Gastrocnemius medialis (tissue), 4 donors: ENCODE measurements around the gene MAGI1. TPM values are rescaled to one million over a fixed set of nuclear protein-coding genes. Genes with fewer than 3 reads are reported as not detected.

Source experiments
- ATAC-seq, 2 donors: fragments of 150-250 bp; one replicate each; pipeline ENCODE4 v1.9.1; 2016
- DNase-seq, 2 donors: peaks; one replicate each; pipeline ENCODE4 v3.0.0-alpha.2; 2019
- H3K27ac ChIP-seq, 4 donors: fragments of 200-600 bp; sonication (generic); 1 replicate in 1 of 4; 2 replicates in 3 of 4; pipeline ENCODE4 v1.5.1; 2016 to 2018; ENCODE audit warnings: mild to moderate bottlenecking in 2 of 4, moderate library complexity in 1 of 4
- H3K27me3 ChIP-seq, 3 donors: fragments of 200-600 bp; sonication (generic) in 2 of 3; 1 replicate in 1 of 3; 2 replicates in 2 of 3; pipeline versions ENCODE4 v1.5.1 to v1.6.0; 2016 to 2019; ENCODE audit warnings: mild to moderate bottlenecking in 1 of 3, moderate library complexity in 1 of 3
- H3K36me3 ChIP-seq, 2 donors: fragments of 200-600 bp; sonication (generic) in 1 of 2; one replicate each; pipeline ENCODE4 v1.5.1; 2017 to 2018
- H3K4me1 ChIP-seq, 2 donors: fragments of 200-600 bp; sonication (generic) in 1 of 2; one replicate each; pipeline ENCODE4 v1.5.1; 2016 to 2017; ENCODE audit warnings: mild to moderate bottlenecking in 2 of 2
- H3K4me3 ChIP-seq, 4 donors: fragments of 200-600 bp; sonication (generic) in 3 of 4; 1 replicate in 1 of 4; 2 replicates in 3 of 4; pipeline ENCODE4 v1.5.1; 2016 to 2019; ENCODE audit warnings: mild to moderate bottlenecking in 2 of 4
- H3K9me3 ChIP-seq, 3 donors: fragments of 200-600 bp; sonication (generic) in 2 of 3; 1 replicate in 1 of 3; 2 replicates in 2 of 3; pipeline ENCODE4 v1.5.1; 2016 to 2019
- CTCF ChIP-seq, 5 experiments: fragments of 450-650 bp in 3 of 5; fragments of 200-600 bp in 2 of 5; sonication (generic) in 2 of 5; IDR thresholded peaks in 4 of 5; conservative IDR thresholded peaks in 1 of 5; 1 replicate in 4 of 5; 2 replicates in 1 of 5; pipeline ENCODE4 v1.5.1; 2016 to 2019; ENCODE audit warnings: antibody characterized with exemption in 5 of 5, mild to moderate bottlenecking in 3 of 5, moderate library complexity in 3 of 5
- POLR2A ChIP-seq, 2 donors: fragments of 450-650 bp; IDR thresholded peaks; one replicate each; pipeline ENCODE4 v1.6.1; 2017; ENCODE audit warnings: antibody characterized with exemption in 2 of 2, mild to moderate bottlenecking in 2 of 2, moderate library complexity in 2 of 2
- in situ Hi-C, 4 donors: fragments of 200-750 bp; cut with MboI; loops; one replicate each; pipeline versions ENCODE4 v1.15.0 to v1.8.0; 2017; ENCODE audit warnings: low sequenced_read_pairs in 4 of 4
- intact Hi-C: fragments of 100-400 bp; cut with DNase I; formaldehyde crosslinking; loops from one replicate; pipeline ENCODE4 v1.15.1; 2023; ENCODE audit warnings: low total_unique reads
- total RNA-seq, 4 donors: library from RNA; depleted of rRNA; stranded (reverse); fragments of >200 nt; gene quantifications; one replicate each; pipeline versions ENCODE4 v1.1.0 to v1.2.3, GENCODE V29; 2016

The MAGI1 gene
- total RNA-seq, 4 donors from 2014 or later, result 2.6 to 7.5 (median 3.9) TPM

GRCh38 chr3:65836047-65836446 lies 202.7 kb downstream of the MAGI1 start:
- H3K27me3 ChIP-seq, result no peaks in the 10 kb centered on the region
- no peak for TF ChIP-seq CTCF (IDR thresholded peaks at IDR 0.05 in 4 of 5, conservative IDR thresholded peaks at IDR 0.05 in 1 of 5)
- no peak for TF ChIP-seq POLR2A (IDR thresholded peaks at IDR 0.05)
- no peak overlapping the region for H3K27ac ChIP-seq
- ATAC-seq (no peak), DNase-seq (no peak)
- peaks cover 2% of the 10 kb centered on the region in 2 donors for H3K4me1 ChIP-seq
- no peak overlapping the region for H3K4me3 ChIP-seq
- H3K9me3 ChIP-seq, result no peaks in the 10 kb centered on the region
- no peaks in the 10 kb centered on the region for H3K36me3 ChIP-seq
- intact Hi-C loops, result no loop called here
- in situ Hi-C loops, result no loop called here

- ATAC-seq, result no peak
- Histone ChIP-seq H3K9me3 (no peaks in the 10 kb centered on the region), H3K27ac (no peak overlapping the region), H3K27me3 (no peaks in the 10 kb centered on the region), H3K4me3 (no peak overlapping the region), H3K4me1 (peaks cover 3 to 8% of the 10 kb centered on the region in 2 donors), H3K36me3 (no peaks in the 10 kb centered on the region)
- intact Hi-C loops (no loop called here), in situ Hi-C loops (no loop called here)
- no peak for DNase-seq
- TF ChIP-seq CTCF (IDR thresholded peaks at IDR 0.05 in 4 of 5, conservative IDR thresholded peaks at IDR 0.05 in 1 of 5), result no peak
- no peak for TF ChIP-seq POLR2A (IDR thresholded peaks at IDR 0.05)
These were observed 204.8 kb downstream of the MAGI1 start for GRCh38 chr3:65833761-65834505.

DNA sequence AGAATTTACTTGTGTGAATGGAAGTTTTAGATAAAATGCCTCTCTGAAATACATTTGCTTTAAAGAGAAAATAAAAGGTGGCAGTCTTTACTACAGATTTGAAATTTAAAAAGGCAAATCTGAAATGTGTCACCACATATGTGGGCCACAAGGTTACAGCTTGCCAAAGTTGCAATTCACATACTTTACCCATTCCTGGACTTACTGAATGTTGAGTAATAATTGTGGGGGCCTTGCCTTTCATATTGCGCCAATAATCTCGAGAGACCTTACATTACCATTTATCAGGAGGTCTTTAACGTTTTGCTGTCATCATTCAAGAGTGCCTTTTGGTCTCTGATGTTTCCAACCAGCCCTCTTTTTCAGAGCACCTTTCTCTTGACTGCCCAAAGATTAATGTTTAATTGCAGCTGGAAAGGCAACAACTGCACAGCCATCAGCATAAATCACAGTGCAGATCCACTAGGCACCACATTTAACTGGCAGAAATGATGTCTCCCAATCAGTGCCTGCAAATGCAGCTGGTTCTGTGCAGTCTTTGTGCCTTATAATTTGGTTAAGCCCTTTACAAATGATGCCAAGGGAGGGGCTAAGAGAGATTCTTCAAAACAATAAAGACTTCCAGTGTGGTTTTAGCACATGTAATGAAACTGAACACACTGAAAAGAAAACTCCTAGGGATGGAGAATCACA lies 206.8 kb downstream of the MAGI1 start:
- no peak overlapping the region for H3K4me3 ChIP-seq
- in situ Hi-C loops (no loop called here), intact Hi-C loops (no loop called here)
- no peak for DNase-seq
- no peak for ATAC-seq
- H3K36me3 ChIP-seq, result no peaks in the 10 kb centered on the region
- H3K27me3 ChIP-seq, result no peaks in the 10 kb centered on the region
- no peak overlapping the region for H3K27ac ChIP-seq
- H3K9me3 ChIP-seq, result no peaks in the 10 kb centered on the region
- H3K4me1 ChIP-seq, result peaks cover 3 to 8% of the 10 kb centered on the region in 2 donors
- TF ChIP-seq CTCF (IDR thresholded peaks at IDR 0.05 in 4 of 5, conservative IDR thresholded peaks at IDR 0.05 in 1 of 5), result no peak
- TF ChIP-seq POLR2A (IDR thresholded peaks at IDR 0.05), result no peak

DNA sequence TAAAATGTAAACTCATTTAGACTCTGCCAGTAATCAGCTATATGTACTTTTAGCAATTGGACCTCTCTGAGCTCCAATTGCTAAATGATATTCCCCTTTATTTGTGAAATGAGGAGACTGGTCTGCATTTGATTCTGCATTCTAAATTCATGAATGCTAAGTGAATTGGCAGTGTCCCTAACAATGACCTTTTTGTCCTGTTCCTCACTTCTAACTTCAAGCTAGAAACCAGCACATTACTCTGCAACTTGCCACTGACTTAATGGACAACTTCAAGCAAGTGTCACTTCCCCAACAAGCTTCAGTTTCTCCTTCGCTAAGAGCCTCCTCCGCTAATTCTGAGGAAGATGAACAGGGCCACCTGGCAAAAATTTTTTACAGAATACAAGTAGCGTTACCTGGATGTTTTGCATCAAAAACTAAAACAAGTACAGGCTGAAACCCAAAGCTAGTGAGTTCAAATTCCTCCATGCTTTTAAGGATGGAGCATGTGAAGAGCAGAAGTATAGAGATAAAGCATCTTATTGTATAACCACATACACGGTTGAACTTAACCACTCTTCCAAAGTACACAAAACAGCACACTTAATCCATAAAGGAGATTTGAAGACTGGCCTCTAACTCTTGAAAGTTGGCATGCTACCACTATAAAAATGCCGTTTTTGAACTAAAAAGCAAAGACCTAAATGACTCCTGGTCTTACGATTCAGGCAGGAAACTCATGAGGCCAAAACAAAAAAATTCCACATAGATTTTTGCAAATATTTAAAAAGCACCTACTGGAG lies 207.6 kb downstream of the MAGI1 start:
- ATAC-seq (no peak), DNase-seq (no peak)
- Histone ChIP-seq H3K9me3 (no peaks in the 10 kb centered on the region), H3K36me3 (no peaks in the 10 kb centered on the region), H3K27me3 (no peaks in the 10 kb centered on the region), H3K27ac (no peak overlapping the region), H3K4me3 (no peak overlapping the region), H3K4me1 (peaks cover 3 to 8% of the 10 kb centered on the region in 2 donors)
- in situ Hi-C loops, result no loop called here
- no peak for TF ChIP-seq POLR2A (IDR thresholded peaks at IDR 0.05)
- TF ChIP-seq CTCF (IDR thresholded peaks at IDR 0.05 in 4 of 5, conservative IDR thresholded peaks at IDR 0.05 in 1 of 5), result no peak
- intact Hi-C loops, result no loop called here
